Tibial artery (tissue), 4 donors: ENCODE results near the gene VAPA.

Experiments
- DNase-seq, 2 donors: peaks; one replicate each; pipeline ENCODE4 v3.0.0-alpha.2; 2019
- H3K27ac ChIP-seq, 2 donors: fragments of 200-600 bp; sonication (generic) in 1 of 2; 1 replicate in 1 of 2; 2 replicates in 1 of 2; pipeline ENCODE4 v1.5.1; 2018 to 2019; ENCODE audit warnings: mild to moderate bottlenecking in 1 of 2
- H3K27me3 ChIP-seq, 2 donors: fragments of 200-600 bp; sonication (generic) in 1 of 2; one replicate each; pipeline versions ENCODE4 v1.5.1 to v1.6.0; 2016 to 2019
- H3K36me3 ChIP-seq, 3 donors: fragments of 200-600 bp; sonication (generic) in 2 of 3; one replicate each; pipeline ENCODE4 v1.5.1; 2016 to 2019; ENCODE audit warnings: mild to moderate bottlenecking in 2 of 3
- H3K4me1 ChIP-seq, 4 donors: fragments of 200-600 bp; sonication (generic) in 2 of 4; 1 replicate in 3 of 4; 2 replicates in 1 of 4; pipeline ENCODE4 v1.5.1; 2016 to 2019
- H3K4me3 ChIP-seq, 2 donors: fragments of 200-600 bp; sonication (generic) in 1 of 2; 1 replicate in 1 of 2; 2 replicates in 1 of 2; pipeline ENCODE4 v1.5.1; 2018 to 2019; ENCODE audit warnings: mild to moderate bottlenecking in 2 of 2
- H3K9me3 ChIP-seq, 3 donors: fragments of 200-600 bp; sonication (generic) in 1 of 3; one replicate each; pipeline ENCODE4 v1.5.1; 2016 to 2019
- CTCF ChIP-seq, 2 experiments: fragments of 200-600 bp in 1 of 2; fragments of 450-650 bp in 1 of 2; IDR thresholded peaks; one replicate each; pipeline ENCODE4 v1.5.1; 2017 to 2019; ENCODE audit warnings: antibody characterized with exemption in 2 of 2, mild to moderate bottlenecking in 1 of 2, moderate library complexity in 1 of 2
- intact Hi-C: fragments of 100-400 bp; cut with DNase I; formaldehyde crosslinking; loops from one replicate; pipeline ENCODE4 v1.15.0; 2023; ENCODE audit warnings: low total_unique reads

Gene VAPA

DNA sequence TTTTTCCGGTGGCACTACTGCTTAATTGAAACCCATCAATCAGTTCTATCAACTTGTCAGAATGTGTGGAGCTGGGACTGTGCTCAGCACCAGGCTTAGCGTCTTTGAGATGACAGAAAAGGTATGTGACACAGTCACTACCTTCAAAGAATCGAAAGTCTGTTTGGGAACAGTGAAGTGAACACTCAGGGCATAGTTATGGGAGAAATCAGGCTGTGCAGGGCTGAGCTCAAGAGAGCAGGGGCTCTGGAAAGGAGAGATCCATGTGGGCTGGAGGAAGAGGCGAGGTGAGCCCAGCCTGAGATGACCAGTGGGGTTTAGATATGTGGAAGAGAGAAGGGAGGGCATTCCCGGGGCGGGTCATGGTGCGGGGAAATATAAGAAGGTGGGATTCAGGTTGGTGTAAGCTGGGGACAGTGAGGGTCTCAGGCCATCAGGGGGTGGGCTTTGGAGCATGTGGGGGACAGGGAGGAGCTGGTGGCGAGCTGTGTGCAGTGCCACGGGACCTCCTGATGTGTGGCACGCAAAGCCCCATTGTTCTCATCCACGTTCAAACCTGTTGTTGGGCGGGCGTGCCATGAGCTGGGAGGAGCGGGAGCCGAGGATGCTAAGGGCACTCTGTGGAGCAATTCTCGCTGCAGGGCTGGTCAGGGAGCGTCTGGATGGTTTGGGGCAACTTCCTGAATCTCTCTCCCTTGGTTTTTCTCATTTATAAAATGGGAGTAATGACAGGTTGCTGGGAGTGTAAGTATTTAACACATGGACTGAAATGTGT is 72.5 kb downstream of the VAPA start:
- no peaks in the 10 kb centered on the region for H3K9me3 ChIP-seq
- H3K4me1 ChIP-seq = peaks cover 0 to 4% (median 0%) of the 10 kb centered on the region in 4 donors
- no peak for TF ChIP-seq CTCF (IDR thresholded peaks at IDR 0.05)
- H3K27me3 ChIP-seq = no peaks in the 10 kb centered on the region
- DNase-seq = no peak
- intact Hi-C loops = no loop called here
- H3K4me3 ChIP-seq = no peak overlapping the region
- H3K27ac ChIP-seq = no peak overlapping the region
- no peaks in the 10 kb centered on the region for H3K36me3 ChIP-seq

GRCh38 chr18:9987345-9987744 is 73.5 kb downstream of the VAPA start:
- Histone ChIP-seq H3K36me3 (no peaks in the 10 kb centered on the region), H3K4me3 (no peak overlapping the region), H3K9me3 (no peaks in the 10 kb centered on the region), H3K27ac (no peak overlapping the region), H3K4me1 (peaks cover 0 to 4% (median 0%) of the 10 kb centered on the region in 4 donors), H3K27me3 (no peaks in the 10 kb centered on the region)
- no peak for DNase-seq
- no peak for TF ChIP-seq CTCF (IDR thresholded peaks at IDR 0.05)
- intact Hi-C loops = no loop called here

- H3K9me3 ChIP-seq = no peaks in the 10 kb centered on the region
- no peaks in the 10 kb centered on the region for H3K36me3 ChIP-seq
- no peak overlapping the region for H3K4me3 ChIP-seq
- no peaks in the 10 kb centered on the region for H3K27me3 ChIP-seq
- no peak for DNase-seq
- peaks cover 0 to 4% (median 0%) of the 10 kb centered on the region in 4 donors for H3K4me1 ChIP-seq
- H3K27ac ChIP-seq = no peak overlapping the region
- no peak for TF ChIP-seq CTCF (IDR thresholded peaks at IDR 0.05)
- intact Hi-C loops = no loop called here
Measured at GRCh38 chr18:9987931-9988330, 74.1 kb downstream of the VAPA start.

DNA sequence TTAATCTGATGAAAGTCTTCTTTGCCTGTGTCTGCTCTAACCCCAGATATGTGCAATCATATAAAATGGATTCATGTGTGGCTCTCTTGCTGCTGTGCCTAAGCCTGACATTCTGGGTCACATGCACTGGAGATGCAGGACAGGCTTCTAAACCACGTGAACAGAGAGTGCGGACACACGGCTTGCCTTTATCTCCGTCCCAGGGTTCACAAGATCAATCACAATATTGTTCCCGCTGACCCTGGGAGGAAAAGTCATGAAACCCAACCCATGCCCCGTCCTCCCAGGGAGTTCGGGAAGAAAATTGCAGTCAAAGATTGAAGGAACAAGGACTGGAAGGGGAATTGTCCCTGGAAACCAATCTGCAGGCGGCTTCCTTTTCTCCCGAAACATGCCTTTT is 74.8 kb downstream of the VAPA start:
- H3K27ac ChIP-seq = no peak overlapping the region
- H3K4me1 ChIP-seq = peaks cover 0 to 4% (median 0%) of the 10 kb centered on the region in 4 donors
- TF ChIP-seq CTCF (IDR thresholded peaks at IDR 0.05) = no peak
- intact Hi-C loops = no loop called here
- no peaks in the 10 kb centered on the region for H3K9me3 ChIP-seq
- no peaks in the 10 kb centered on the region for H3K27me3 ChIP-seq
- DNase-seq = no peak
- H3K36me3 ChIP-seq = no peaks in the 10 kb centered on the region
- H3K4me3 ChIP-seq = no peak overlapping the region

GRCh38 chr18:9989481-9989880 is 75.7 kb downstream of the VAPA start:
- Histone ChIP-seq H3K27ac (no peak overlapping the region), H3K4me1 (peaks cover 0 to 4% (median 0%) of the 10 kb centered on the region in 4 donors), H3K27me3 (no peaks in the 10 kb centered on the region), H3K4me3 (no peak overlapping the region), H3K9me3 (no peaks in the 10 kb centered on the region), H3K36me3 (no peaks in the 10 kb centered on the region)
- no peak for TF ChIP-seq CTCF (IDR thresholded peaks at IDR 0.05)
- intact Hi-C loops = no loop called here
- no peak for DNase-seq
